ENCODE data around the gene MPG.

DNA sequence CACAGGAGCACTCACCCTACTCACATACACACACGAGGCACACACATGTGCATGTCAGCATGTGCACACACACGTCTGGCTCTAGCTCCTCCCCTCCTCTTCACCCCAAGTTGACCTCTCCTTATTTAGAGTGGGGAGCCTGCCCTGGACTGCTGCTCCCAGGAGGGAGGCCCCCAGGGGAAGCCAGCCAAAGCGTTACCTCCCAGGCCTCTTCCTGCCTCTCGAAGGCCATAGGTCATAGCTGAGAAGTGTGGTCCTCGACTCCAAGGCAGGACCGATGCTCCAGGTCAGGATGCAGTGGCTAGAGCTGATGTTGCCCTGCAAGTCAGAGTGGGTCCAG lies 43.4 kb upstream of the MPG start:
- TF ChIP-seq POLR2A (IDR thresholded peaks at IDR 0.05; ENCODE audit: borderline replicate concordance, extremely low read depth, insufficient read depth, insufficient read length) (no peak), EZH2 (IDR thresholded peaks at IDR 0.05) (no peak), ZFX (IDR thresholded peaks at IDR 0.05) (no peak), POLR2AphosphoS5 (IDR thresholded peaks at IDR 0.05; ENCODE audit: low read depth, low read length) (no peak)
- TF ChIP-seq, protein P1, sequence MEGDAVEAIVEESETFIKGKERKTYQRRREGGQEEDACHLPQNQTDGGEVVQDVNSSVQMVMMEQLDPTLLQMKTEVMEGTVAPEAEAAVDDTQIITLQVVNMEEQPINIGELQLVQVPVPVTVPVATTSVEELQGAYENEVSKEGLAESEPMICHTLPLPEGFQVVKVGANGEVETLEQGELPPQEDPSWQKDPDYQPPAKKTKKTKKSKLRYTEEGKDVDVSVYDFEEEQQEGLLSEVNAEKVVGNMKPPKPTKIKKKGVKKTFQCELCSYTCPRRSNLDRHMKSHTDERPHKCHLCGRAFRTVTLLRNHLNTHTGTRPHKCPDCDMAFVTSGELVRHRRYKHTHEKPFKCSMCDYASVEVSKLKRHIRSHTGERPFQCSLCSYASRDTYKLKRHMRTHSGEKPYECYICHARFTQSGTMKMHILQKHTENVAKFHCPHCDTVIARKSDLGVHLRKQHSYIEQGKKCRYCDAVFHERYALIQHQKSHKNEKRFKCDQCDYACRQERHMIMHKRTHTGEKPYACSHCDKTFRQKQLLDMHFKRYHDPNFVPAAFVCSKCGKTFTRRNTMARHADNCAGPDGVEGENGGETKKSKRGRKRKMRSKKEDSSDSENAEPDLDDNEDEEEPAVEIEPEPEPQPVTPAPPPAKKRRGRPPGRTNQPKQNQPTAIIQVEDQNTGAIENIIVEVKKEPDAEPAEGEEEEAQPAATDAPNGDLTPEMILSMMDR (IDR thresholded peaks at IDR 0.05 in 2 of 3, conservative IDR thresholded peaks at IDR 0.05 in 1 of 3; ENCODE audit: borderline replicate concordance in 1 of 3, insufficient read depth in 1 of 3, low read depth in 2 of 3, low read length in 2 of 3) = no peak
- TF ChIP-seq, protein P2, sequence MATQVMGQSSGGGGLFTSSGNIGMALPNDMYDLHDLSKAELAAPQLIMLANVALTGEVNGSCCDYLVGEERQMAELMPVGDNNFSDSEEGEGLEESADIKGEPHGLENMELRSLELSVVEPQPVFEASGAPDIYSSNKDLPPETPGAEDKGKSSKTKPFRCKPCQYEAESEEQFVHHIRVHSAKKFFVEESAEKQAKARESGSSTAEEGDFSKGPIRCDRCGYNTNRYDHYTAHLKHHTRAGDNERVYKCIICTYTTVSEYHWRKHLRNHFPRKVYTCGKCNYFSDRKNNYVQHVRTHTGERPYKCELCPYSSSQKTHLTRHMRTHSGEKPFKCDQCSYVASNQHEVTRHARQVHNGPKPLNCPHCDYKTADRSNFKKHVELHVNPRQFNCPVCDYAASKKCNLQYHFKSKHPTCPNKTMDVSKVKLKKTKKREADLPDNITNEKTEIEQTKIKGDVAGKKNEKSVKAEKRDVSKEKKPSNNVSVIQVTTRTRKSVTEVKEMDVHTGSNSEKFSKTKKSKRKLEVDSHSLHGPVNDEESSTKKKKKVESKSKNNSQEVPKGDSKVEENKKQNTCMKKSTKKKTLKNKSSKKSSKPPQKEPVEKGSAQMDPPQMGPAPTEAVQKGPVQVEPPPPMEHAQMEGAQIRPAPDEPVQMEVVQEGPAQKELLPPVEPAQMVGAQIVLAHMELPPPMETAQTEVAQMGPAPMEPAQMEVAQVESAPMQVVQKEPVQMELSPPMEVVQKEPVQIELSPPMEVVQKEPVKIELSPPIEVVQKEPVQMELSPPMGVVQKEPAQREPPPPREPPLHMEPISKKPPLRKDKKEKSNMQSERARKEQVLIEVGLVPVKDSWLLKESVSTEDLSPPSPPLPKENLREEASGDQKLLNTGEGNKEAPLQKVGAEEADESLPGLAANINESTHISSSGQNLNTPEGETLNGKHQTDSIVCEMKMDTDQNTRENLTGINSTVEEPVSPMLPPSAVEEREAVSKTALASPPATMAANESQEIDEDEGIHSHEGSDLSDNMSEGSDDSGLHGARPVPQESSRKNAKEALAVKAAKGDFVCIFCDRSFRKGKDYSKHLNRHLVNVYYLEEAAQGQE (IDR thresholded peaks at IDR 0.05; ENCODE audit: low read depth) = no peak
